ENCODE data around the gene SCCPDH.

The SCCPDH gene

GRCh38 chr1:246765521-246765920 lies 41.3 kb downstream of the SCCPDH start:
- Histone ChIP-seq H3K4me2 (ENCODE audit: low read length, poor library complexity, severe bottlenecking) (no peak overlapping the region), H3K27ac (ENCODE audit: low read length, poor library complexity, severe bottlenecking) (no peak overlapping the region), H3K9ac (ENCODE audit: low read length) (no peak overlapping the region), H3K9me3 (ENCODE audit: control insufficient read depth, low read length) (no peaks in the 10 kb centered on the region), H3K14ac (ENCODE audit: low read length in 2 of 2) (no peak overlapping the region), H2BK5ac (ENCODE audit: low read depth, low read length, poor library complexity, severe bottlenecking) (no peak overlapping the region), H2BK120ac (ENCODE audit: low read depth, low read length) (no peak overlapping the region), H4K8ac (ENCODE audit: low read length) (no peak overlapping the region), H4K91ac (ENCODE audit: low read length) (no peak overlapping the region), H3K4me3 (ENCODE audit: insufficient read depth in 1 of 2, low read depth in 1 of 2, low read length in 2 of 2) (no peak overlapping the region), H3K79me1 (replicated peaks; ENCODE audit: low read length, poor library complexity, severe bottlenecking) (peaks cover 9% of the 10 kb centered on the region), H3K36me3 (ENCODE audit: control insufficient read depth in 1 of 2, insufficient read depth in 2 of 2, low read depth in 1 of 2, low read length in 2 of 2) (peaks cover 37 to 83% of the 10 kb centered on the region in 2 experiments), H3K18ac (ENCODE audit: low read depth in 1 of 2, low read length in 2 of 2) (no peak overlapping the region), H2AFZ (ENCODE audit: low read depth, low read length) (no peak overlapping the region), H3K23ac (ENCODE audit: low read length in 2 of 2) (no peak overlapping the region), H3K4ac (ENCODE audit: low read depth in 1 of 2, low read length in 2 of 2) (no peak overlapping the region), H2BK15ac (ENCODE audit: low read depth, poor library complexity, severe bottlenecking) (no peak overlapping the region), H3K27me3 (ENCODE audit: control insufficient read depth in 1 of 2, insufficient read depth in 1 of 2, low read length in 2 of 2) (no peaks in the 10 kb centered on the region), H2BK12ac (ENCODE audit: low read length in 2 of 2) (no peak overlapping the region), H3K4me1 (ENCODE audit: control insufficient read depth, insufficient read depth, low read depth, low read length) (peaks cover under 1% of the 10 kb centered on the region), H2AK5ac (ENCODE audit: low read length, severe bottlenecking) (no peak overlapping the region)
- DNase-seq: no peak
- 95% methylated on average over 2 of the region's 3 CpGs for WGBS

- H3K23ac ChIP-seq (ENCODE audit: low read length in 2 of 2): no peak overlapping the region
- H2AFZ ChIP-seq (ENCODE audit: low read depth, low read length): no peak overlapping the region
- H2BK120ac ChIP-seq (ENCODE audit: low read depth, low read length): no peak overlapping the region
- H3K4ac ChIP-seq (ENCODE audit: low read depth in 1 of 2, low read length in 2 of 2): no peak overlapping the region
- no peak overlapping the region for H3K27ac ChIP-seq (ENCODE audit: low read length, poor library complexity, severe bottlenecking)
- 84% methylated on average over 11 of the region's 11 CpGs for WGBS
- no peaks in the 10 kb centered on the region for H3K27me3 ChIP-seq (ENCODE audit: control insufficient read depth in 1 of 2, insufficient read depth in 1 of 2, low read length in 2 of 2)
- H4K91ac ChIP-seq (ENCODE audit: low read length): no peak overlapping the region
- H3K4me3 ChIP-seq (ENCODE audit: insufficient read depth in 1 of 2, low read depth in 1 of 2, low read length in 2 of 2): no peak overlapping the region
- no peak for DNase-seq
- H2AK5ac ChIP-seq (ENCODE audit: low read length, severe bottlenecking): no peak overlapping the region
- no peaks in the 10 kb centered on the region for H3K9me3 ChIP-seq (ENCODE audit: control insufficient read depth, low read length)
- H3K4me2 ChIP-seq (ENCODE audit: low read length, poor library complexity, severe bottlenecking): no peak overlapping the region
- H2BK5ac ChIP-seq (ENCODE audit: low read depth, low read length, poor library complexity, severe bottlenecking): no peak overlapping the region
- H3K36me3 ChIP-seq (ENCODE audit: control insufficient read depth in 1 of 2, insufficient read depth in 2 of 2, low read depth in 1 of 2, low read length in 2 of 2): peaks cover 26 to 82% of the 10 kb centered on the region in 2 experiments
- no peak overlapping the region for H4K8ac ChIP-seq (ENCODE audit: low read length)
- H2BK15ac ChIP-seq (ENCODE audit: low read depth, poor library complexity, severe bottlenecking): no peak overlapping the region
- H3K79me1 ChIP-seq (replicated peaks; ENCODE audit: low read length, poor library complexity, severe bottlenecking): peaks cover 4% of the 10 kb centered on the region
- H3K14ac ChIP-seq (ENCODE audit: low read length in 2 of 2): no peak overlapping the region
- peak overlapping the region; percentile 63 for H3K9ac ChIP-seq (ENCODE audit: low read length)
- H3K4me1 ChIP-seq (ENCODE audit: control insufficient read depth, insufficient read depth, low read depth, low read length): no peaks in the 10 kb centered on the region
- no peak overlapping the region for H2BK12ac ChIP-seq (ENCODE audit: low read length in 2 of 2)
- no peak overlapping the region for H3K18ac ChIP-seq (ENCODE audit: low read depth in 1 of 2, low read length in 2 of 2)
Observed at GRCh38 chr1:246768403-246769020, 44.3 kb downstream of the SCCPDH start.

GRCh38 chr1:246769306-246769705 lies 45.1 kb downstream of the SCCPDH start:
- no peak for DNase-seq
- 92% methylated on average over 7 of the region's 7 CpGs for WGBS

GRCh38 chr1:246771366-246771765 lies 47.2 kb downstream of the SCCPDH start:
- Histone ChIP-seq H3K27me3 (ENCODE audit: control insufficient read depth in 1 of 2, insufficient read depth in 1 of 2, low read length in 2 of 2) (no peaks in the 10 kb centered on the region), H2BK12ac (ENCODE audit: low read length in 2 of 2) (no peak overlapping the region), H3K79me1 (replicated peaks; ENCODE audit: low read length, poor library complexity, severe bottlenecking) (peaks cover 2% of the 10 kb centered on the region), H3K4ac (ENCODE audit: low read depth in 1 of 2, low read length in 2 of 2) (no peak overlapping the region), H3K27ac (ENCODE audit: low read length, poor library complexity, severe bottlenecking) (no peak overlapping the region), H2BK120ac (ENCODE audit: low read depth, low read length) (no peak overlapping the region), H4K8ac (ENCODE audit: low read length) (no peak overlapping the region), H3K18ac (ENCODE audit: low read depth in 1 of 2, low read length in 2 of 2) (no peak overlapping the region), H4K91ac (ENCODE audit: low read length) (no peak overlapping the region), H2AFZ (ENCODE audit: low read depth, low read length) (no peak overlapping the region), H3K14ac (ENCODE audit: low read length in 2 of 2) (no peak overlapping the region), H2AK5ac (ENCODE audit: low read length, severe bottlenecking) (no peak overlapping the region), H3K9ac (ENCODE audit: low read length) (no peak overlapping the region), H3K23ac (ENCODE audit: low read length in 2 of 2) (no peak overlapping the region), H3K4me2 (ENCODE audit: low read length, poor library complexity, severe bottlenecking) (no peak overlapping the region), H2BK15ac (ENCODE audit: low read depth, poor library complexity, severe bottlenecking) (no peak overlapping the region), H3K36me3 (ENCODE audit: control insufficient read depth in 1 of 2, insufficient read depth in 2 of 2, low read depth in 1 of 2, low read length in 2 of 2) (peaks cover 34 to 76% of the 10 kb centered on the region in 2 experiments), H3K4me3 (ENCODE audit: insufficient read depth in 1 of 2, low read depth in 1 of 2, low read length in 2 of 2) (no peak overlapping the region), H2BK5ac (ENCODE audit: low read depth, low read length, poor library complexity, severe bottlenecking) (no peak overlapping the region), H3K4me1 (ENCODE audit: control insufficient read depth, insufficient read depth, low read depth, low read length) (no peaks in the 10 kb centered on the region), H3K9me3 (ENCODE audit: control insufficient read depth, low read length) (no peaks in the 10 kb centered on the region)
- DNase-seq: no peak
- no CpG with 5 or more reads among the region's 6 CpGs for WGBS

More at GRCh38 chr1:246769306-246769705, 45.1 kb downstream of the SCCPDH start:
- H3K79me1 ChIP-seq (replicated peaks; ENCODE audit: low read length, poor library complexity, severe bottlenecking): peaks cover 4% of the 10 kb centered on the region
- H3K9me3 ChIP-seq (ENCODE audit: control insufficient read depth, low read length): no peaks in the 10 kb centered on the region
- H3K36me3 ChIP-seq (ENCODE audit: control insufficient read depth in 1 of 2, insufficient read depth in 2 of 2, low read depth in 1 of 2, low read length in 2 of 2): peaks cover 26 to 75% of the 10 kb centered on the region in 2 experiments
- no peak overlapping the region for H3K27ac ChIP-seq (ENCODE audit: low read length, poor library complexity, severe bottlenecking)
- H2BK15ac ChIP-seq (ENCODE audit: low read depth, poor library complexity, severe bottlenecking): no peak overlapping the region
- no peak overlapping the region for H2AFZ ChIP-seq (ENCODE audit: low read depth, low read length)
- no peaks in the 10 kb centered on the region for H3K27me3 ChIP-seq (ENCODE audit: control insufficient read depth in 1 of 2, insufficient read depth in 1 of 2, low read length in 2 of 2)
- no peak overlapping the region for H2AK5ac ChIP-seq (ENCODE audit: low read length, severe bottlenecking)
- no peak overlapping the region for H2BK120ac ChIP-seq (ENCODE audit: low read depth, low read length)
- no peak overlapping the region for H3K4ac ChIP-seq (ENCODE audit: low read depth in 1 of 2, low read length in 2 of 2)
- H3K4me2 ChIP-seq (ENCODE audit: low read length, poor library complexity, severe bottlenecking): no peak overlapping the region
- no peak overlapping the region for H3K18ac ChIP-seq (ENCODE audit: low read depth in 1 of 2, low read length in 2 of 2)
- no peak overlapping the region for H3K23ac ChIP-seq (ENCODE audit: low read length in 2 of 2)
- no peak overlapping the region for H4K8ac ChIP-seq (ENCODE audit: low read length)
- peak overlapping the region; percentile 63 for H3K9ac ChIP-seq (ENCODE audit: low read length)
- H4K91ac ChIP-seq (ENCODE audit: low read length): no peak overlapping the region
- no peak overlapping the region for H3K4me3 ChIP-seq (ENCODE audit: insufficient read depth in 1 of 2, low read depth in 1 of 2, low read length in 2 of 2)
- H3K14ac ChIP-seq (ENCODE audit: low read length in 2 of 2): no peak overlapping the region
- no peaks in the 10 kb centered on the region for H3K4me1 ChIP-seq (ENCODE audit: control insufficient read depth, insufficient read depth, low read depth, low read length)
- H2BK12ac ChIP-seq (ENCODE audit: low read length in 2 of 2): no peak overlapping the region
- no peak overlapping the region for H2BK5ac ChIP-seq (ENCODE audit: low read depth, low read length, poor library complexity, severe bottlenecking)

Measured in mesenchymal stem cell (in vitro differentiated cells and primary cell).